HG03280 (cell line): Measurements from ENCODE around the gene HOMEZ.
"Not testable (repeated sequence)": the region's sequence is repeated elsewhere in the genome, so short reads cannot be mapped to it uniquely, and the experiment has no call there.

Experiments used
- ATAC-seq: cut with Tn5 transposase; IDR thresholded peaks from one replicate; pipeline ENCODE4 v1.9.1; 2021; ENCODE audit warnings: mild to moderate bottlenecking, moderate library complexity; ENCODE audit not compliant: unreplicated experiment

Gene HOMEZ

GRCh38 chr14:23232241-23232808 lies 53.6 kb downstream of the HOMEZ start:
- not testable (repeated sequence) for ATAC-seq

- ATAC-seq, result no peak
Measured at GRCh38 chr14:23228812-23229211, 57.1 kb downstream of the HOMEZ start.

- no peak for ATAC-seq
Measured at GRCh38 chr14:23227566-23227965, 58.4 kb downstream of the HOMEZ start.

GRCh38 chr14:23224958-23225357 lies 61.0 kb downstream of the HOMEZ start:
- not testable (repeated sequence) for ATAC-seq
